Kidney epithelial cell (primary cell): ENCODE measurements around the gene SAT1. TPM values are rescaled to one million over a fixed set of nuclear protein-coding genes. Genes with fewer than 3 reads are reported as not detected.

Experiments used
- DNase-seq: peaks from one replicate; pipeline ENCODE4 v3.0.0-alpha.2; 2010; ENCODE audit warnings: low read depth
- H3K27me3 ChIP-seq: 2 replicates; pipeline ENCODE4 v1.6.0; 2011; ENCODE audit warnings: low read length; ENCODE audit not compliant: control insufficient read depth, insufficient read depth
- H3K36me3 ChIP-seq: 2 replicates; pipeline ENCODE4 v1.5.1; 2011; ENCODE audit warnings: low read length; ENCODE audit not compliant: control insufficient read depth, insufficient read depth
- H3K4me3 ChIP-seq: 2 replicates; pipeline ENCODE4 v1.5.1; 2011; ENCODE audit warnings: low read depth, mild to moderate bottlenecking, control low read depth, low read length
- CTCF ChIP-seq: IDR thresholded peaks from 2 replicates; pipeline ENCODE4 v1.5.1; 2011; ENCODE audit warnings: mild to moderate bottlenecking, moderate library complexity, low read length, control low read depth, inconsistent platforms; ENCODE audit not compliant: insufficient read depth, poor library complexity, severe bottlenecking
- total RNA-seq: library from RNA; depleted of rRNA; stranded (reverse); fragments of >200 nt; gene quantifications from 2 replicates; pipeline ENCODE4 v1.2.3, GENCODE V29; 2015

Gene SAT1
- total RNA-seq, 1 donor from 2014 or later: 1,207 TPM

- no peak for DNase-seq
- Histone ChIP-seq H3K4me3 (no peak overlapping the region), H3K36me3 (no peaks in the 10 kb centered on the region), H3K27me3 (no peaks in the 10 kb centered on the region)
- TF ChIP-seq CTCF: no peak
Observed at GRCh38 chrX:23745786-23746185, 37.2 kb upstream of the SAT1 start.

GRCh38 chrX:23749129-23749528 lies 33.8 kb upstream of the SAT1 start:
- Histone ChIP-seq H3K27me3 (no peaks in the 10 kb centered on the region), H3K4me3 (no peak overlapping the region), H3K36me3 (no peaks in the 10 kb centered on the region)
- no peak for TF ChIP-seq CTCF
- DNase-seq: no peak

- Histone ChIP-seq H3K27me3 (no peaks in the 10 kb centered on the region), H3K4me3 (no peak overlapping the region), H3K36me3 (no peaks in the 10 kb centered on the region)
- no peak for TF ChIP-seq CTCF
- no peak for DNase-seq
Observed at GRCh38 chrX:23749576-23749975, 33.4 kb upstream of the SAT1 start.

GRCh38 chrX:23752740-23753415 lies 30.1 kb upstream of the SAT1 start:
- H3K27me3 ChIP-seq: no peaks in the 10 kb centered on the region
- no peaks in the 10 kb centered on the region for H3K36me3 ChIP-seq
- DNase-seq: no peak
- no peak for TF ChIP-seq CTCF
- no peak overlapping the region for H3K4me3 ChIP-seq

GRCh38 chrX:23754664-23755063 lies 28.3 kb upstream of the SAT1 start:
- Histone ChIP-seq H3K27me3 (no peaks in the 10 kb centered on the region), H3K36me3 (no peaks in the 10 kb centered on the region), H3K4me3 (no peak overlapping the region)
- DNase-seq: no peak
- no peak for TF ChIP-seq CTCF

- peak; percentile 45 for TF ChIP-seq CTCF
Observed at GRCh38 chrX:23756165-23756564, 26.8 kb upstream of the SAT1 start.

More at GRCh38 chrX:23756165-23756564, 26.8 kb upstream of the SAT1 start:
- H3K36me3 ChIP-seq: no peaks in the 10 kb centered on the region
- H3K4me3 ChIP-seq: no peak overlapping the region
- H3K27me3 ChIP-seq: no peaks in the 10 kb centered on the region
- no peak for DNase-seq
